ENCODE measurements around the gene HS3ST5.

The HS3ST5 gene

GRCh38 chr6:114203460-114203859 lies 139.4 kb downstream of the HS3ST5 start:
- Histone ChIP-seq H3K9ac (ENCODE audit: low read length) (no peak overlapping the region), H2AFZ (ENCODE audit: low read depth, low read length) (no peak overlapping the region), H3K4me1 (ENCODE audit: low read length) (no peaks in the 10 kb centered on the region), H3K4me3 (ENCODE audit: low read length) (no peak overlapping the region), H3K79me2 (ENCODE audit: low read length) (no peaks in the 10 kb centered on the region), H3K4me2 (ENCODE audit: low read length) (no peak overlapping the region), H4K20me1 (ENCODE audit: insufficient read depth, low read length) (no peaks in the 10 kb centered on the region), H3K27ac (ENCODE audit: low read length) (no peak overlapping the region), H3K27me3 (ENCODE audit: low read depth, low read length) (no peaks in the 10 kb centered on the region), H3K36me3 (replicated peaks; ENCODE audit: low read depth, low read length) (no peaks in the 10 kb centered on the region), H3K9me3 (ENCODE audit: insufficient read depth, low read length) (no peaks in the 10 kb centered on the region)
- TF ChIP-seq CTCF (IDR thresholded peaks at IDR 0.05; ENCODE audit: low read depth, low read length), result no peak
- no peak for TF ChIP-seq EZH2phosphoT487 (IDR thresholded peaks at IDR 0.05; ENCODE audit: low read depth)

GRCh38 chr6:114202389-114202788 lies 140.4 kb downstream of the HS3ST5 start:
- H3K9me3 ChIP-seq (ENCODE audit: insufficient read depth, low read length), result no peaks in the 10 kb centered on the region
- no peak overlapping the region for H3K4me2 ChIP-seq (ENCODE audit: low read length)
- H3K4me3 ChIP-seq (ENCODE audit: low read length), result no peak overlapping the region
- no peak overlapping the region for H2AFZ ChIP-seq (ENCODE audit: low read depth, low read length)
- H3K79me2 ChIP-seq (ENCODE audit: low read length), result no peaks in the 10 kb centered on the region
- TF ChIP-seq EZH2phosphoT487 (IDR thresholded peaks at IDR 0.05; ENCODE audit: low read depth) (no peak), CTCF (IDR thresholded peaks at IDR 0.05; ENCODE audit: low read depth, low read length) (no peak)
- no peaks in the 10 kb centered on the region for H4K20me1 ChIP-seq (ENCODE audit: insufficient read depth, low read length)
- H3K27ac ChIP-seq (ENCODE audit: low read length), result no peak overlapping the region
- no peak overlapping the region for H3K9ac ChIP-seq (ENCODE audit: low read length)
- H3K4me1 ChIP-seq (ENCODE audit: low read length), result no peaks in the 10 kb centered on the region
- no peaks in the 10 kb centered on the region for H3K36me3 ChIP-seq (replicated peaks; ENCODE audit: low read depth, low read length)
- H3K27me3 ChIP-seq (ENCODE audit: low read depth, low read length), result no peaks in the 10 kb centered on the region

GRCh38 chr6:114200891-114201290 lies 141.9 kb downstream of the HS3ST5 start:
- Histone ChIP-seq H3K4me1 (ENCODE audit: low read length) (no peaks in the 10 kb centered on the region), H4K20me1 (ENCODE audit: insufficient read depth, low read length) (no peaks in the 10 kb centered on the region)

GRCh38 chr6:114195631-114196403 lies 147.0 kb downstream of the HS3ST5 start:
- Histone ChIP-seq H3K27ac (ENCODE audit: low read length) (no peak overlapping the region), H3K4me1 (ENCODE audit: low read length) (no peaks in the 10 kb centered on the region), H3K27me3 (ENCODE audit: low read depth, low read length) (no peaks in the 10 kb centered on the region), H3K4me2 (ENCODE audit: low read length) (no peak overlapping the region), H2AFZ (ENCODE audit: low read depth, low read length) (no peak overlapping the region), H3K36me3 (replicated peaks; ENCODE audit: low read depth, low read length) (no peaks in the 10 kb centered on the region), H3K9ac (ENCODE audit: low read length) (no peak overlapping the region), H3K79me2 (ENCODE audit: low read length) (no peaks in the 10 kb centered on the region), H3K4me3 (ENCODE audit: low read length) (no peak overlapping the region), H3K9me3 (ENCODE audit: insufficient read depth, low read length) (no peaks in the 10 kb centered on the region), H4K20me1 (ENCODE audit: insufficient read depth, low read length) (no peaks in the 10 kb centered on the region)
- TF ChIP-seq CTCF (IDR thresholded peaks at IDR 0.05; ENCODE audit: low read depth, low read length) (no peak), EZH2phosphoT487 (IDR thresholded peaks at IDR 0.05; ENCODE audit: low read depth) (no peak)

More at GRCh38 chr6:114200891-114201290, 141.9 kb downstream of the HS3ST5 start:
- Histone ChIP-seq H3K4me2 (ENCODE audit: low read length) (no peak overlapping the region), H2AFZ (ENCODE audit: low read depth, low read length) (no peak overlapping the region), H3K4me3 (ENCODE audit: low read length) (no peak overlapping the region), H3K27ac (ENCODE audit: low read length) (no peak overlapping the region), H3K79me2 (ENCODE audit: low read length) (no peaks in the 10 kb centered on the region), H3K9me3 (ENCODE audit: insufficient read depth, low read length) (no peaks in the 10 kb centered on the region), H3K27me3 (ENCODE audit: low read depth, low read length) (no peaks in the 10 kb centered on the region), H3K9ac (ENCODE audit: low read length) (no peak overlapping the region), H3K36me3 (replicated peaks; ENCODE audit: low read depth, low read length) (no peaks in the 10 kb centered on the region)
- TF ChIP-seq CTCF (IDR thresholded peaks at IDR 0.05; ENCODE audit: low read depth, low read length) (no peak), EZH2phosphoT487 (IDR thresholded peaks at IDR 0.05; ENCODE audit: low read depth) (no peak)

Data from OCI-LY3 (cell line).